ENCODE results near the gene ADAT3. TPM values are rescaled to one million over a fixed set of nuclear protein-coding genes. Genes with fewer than 3 reads are reported as not detected.

The ADAT3 gene
- polyA plus RNA-seq, 1 of the 3 experiments (the other 2 are of a cell fraction), result 2.8 TPM

GRCh38 chr19:1888385-1888784 lies 16.8 kb upstream of the ADAT3 start (continued):
- no peak for TF ChIP-seq PBX3 (IDR thresholded peaks at IDR 0.05)
- no peak for TF ChIP-seq SMC3 (IDR thresholded peaks at IDR 0.05; ENCODE audit: low read depth, low read length)
- TF ChIP-seq, protein P1, sequence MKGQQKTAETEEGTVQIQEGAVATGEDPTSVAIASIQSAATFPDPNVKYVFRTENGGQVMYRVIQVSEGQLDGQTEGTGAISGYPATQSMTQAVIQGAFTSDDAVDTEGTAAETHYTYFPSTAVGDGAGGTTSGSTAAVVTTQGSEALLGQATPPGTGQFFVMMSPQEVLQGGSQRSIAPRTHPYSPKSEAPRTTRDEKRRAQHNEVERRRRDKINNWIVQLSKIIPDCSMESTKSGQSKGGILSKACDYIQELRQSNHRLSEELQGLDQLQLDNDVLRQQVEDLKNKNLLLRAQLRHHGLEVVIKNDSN (IDR thresholded peaks at IDR 0.05; ENCODE audit: borderline replicate concordance, low read depth), result no peak
- TF ChIP-seq RXRA (IDR thresholded peaks at IDR 0.05; ENCODE audit: borderline replicate concordance, low read depth), result no peak
- no peak for TF ChIP-seq ZBTB33 (IDR thresholded peaks at IDR 0.05; ENCODE audit: borderline replicate concordance, low read depth)
- no peak for TF ChIP-seq MXI1 (IDR thresholded peaks at IDR 0.05; ENCODE audit: low read depth, low read length)
- TF ChIP-seq, protein P2, sequence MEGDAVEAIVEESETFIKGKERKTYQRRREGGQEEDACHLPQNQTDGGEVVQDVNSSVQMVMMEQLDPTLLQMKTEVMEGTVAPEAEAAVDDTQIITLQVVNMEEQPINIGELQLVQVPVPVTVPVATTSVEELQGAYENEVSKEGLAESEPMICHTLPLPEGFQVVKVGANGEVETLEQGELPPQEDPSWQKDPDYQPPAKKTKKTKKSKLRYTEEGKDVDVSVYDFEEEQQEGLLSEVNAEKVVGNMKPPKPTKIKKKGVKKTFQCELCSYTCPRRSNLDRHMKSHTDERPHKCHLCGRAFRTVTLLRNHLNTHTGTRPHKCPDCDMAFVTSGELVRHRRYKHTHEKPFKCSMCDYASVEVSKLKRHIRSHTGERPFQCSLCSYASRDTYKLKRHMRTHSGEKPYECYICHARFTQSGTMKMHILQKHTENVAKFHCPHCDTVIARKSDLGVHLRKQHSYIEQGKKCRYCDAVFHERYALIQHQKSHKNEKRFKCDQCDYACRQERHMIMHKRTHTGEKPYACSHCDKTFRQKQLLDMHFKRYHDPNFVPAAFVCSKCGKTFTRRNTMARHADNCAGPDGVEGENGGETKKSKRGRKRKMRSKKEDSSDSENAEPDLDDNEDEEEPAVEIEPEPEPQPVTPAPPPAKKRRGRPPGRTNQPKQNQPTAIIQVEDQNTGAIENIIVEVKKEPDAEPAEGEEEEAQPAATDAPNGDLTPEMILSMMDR (IDR thresholded peaks at IDR 0.05), result no peak

DNA sequence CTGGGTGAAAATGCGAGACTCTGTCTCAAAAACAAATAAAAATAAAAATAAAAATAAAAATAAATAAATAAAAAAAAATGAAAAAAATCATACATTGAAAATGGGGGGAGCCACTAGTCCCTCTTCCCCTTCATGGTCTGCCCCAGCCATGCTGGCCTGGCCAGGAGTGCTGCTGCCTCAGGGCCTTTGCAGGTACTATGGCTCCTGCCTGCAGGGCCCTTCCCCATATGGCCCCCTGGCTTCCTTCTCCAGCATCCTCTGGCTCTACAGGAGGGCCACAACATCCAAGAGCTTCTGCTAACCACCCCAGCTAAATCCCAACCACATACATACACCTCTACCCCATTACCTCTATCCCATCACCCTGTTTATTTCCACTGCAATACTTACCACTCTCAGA lies 15.3 kb upstream of the ADAT3 start:
- Histone ChIP-seq H3K4me2 (no peak overlapping the region), H3K4me3 (ENCODE audit: low read depth in 2 of 2, low read length in 1 of 2) (no peak overlapping the region), H3K9me2 (no peaks in the 10 kb centered on the region), H3K36me3 (replicated peaks in 1 of 2; ENCODE audit: control insufficient read depth in 1 of 2, insufficient read depth in 2 of 2, low read length in 1 of 2) (no peaks in the 10 kb centered on the region), H3K79me2 (ENCODE audit: insufficient read depth) (peaks cover 1% of the 10 kb centered on the region), H4K20me1 (ENCODE audit: insufficient read depth) (no peaks in the 10 kb centered on the region), H2AFZ (ENCODE audit: low read depth) (no peak overlapping the region), H3K27ac (ENCODE audit: low read depth in 2 of 2, low read length in 1 of 2) (no peak overlapping the region), H3F3A (replicated peaks; ENCODE audit: insufficient read depth) (no peaks in the 10 kb centered on the region), H3K9me3 (no peaks in the 10 kb centered on the region), H3K9ac (no peak overlapping the region), H3K4me1 (ENCODE audit: control insufficient read depth in 1 of 2, insufficient read depth in 2 of 2, low read depth in 1 of 2, low read length in 1 of 2) (no peaks in the 10 kb centered on the region), H3K27me3 (ENCODE audit: insufficient read depth) (no peaks in the 10 kb centered on the region)
- no peak for DNase-seq
- POLR2A ChIA-PET, result no interaction called here
- CTCF ChIA-PET, result interaction anchor here (3.5 kb wide), 1 partner anchor 8 kb away, joined by 11 read pairs; no protein-coding TSS in a partner anchor
- WGBS (ENCODE audit: low lambda C conversion rate), result 95% methylated on average over 1 of the region's 1 CpG
- TF ChIP-seq TEAD4 (IDR thresholded peaks at IDR 0.05; ENCODE audit: borderline replicate concordance, insufficient read depth), result no peak
- TF ChIP-seq PBX3 (IDR thresholded peaks at IDR 0.05), result no peak
- TF ChIP-seq RXRA (IDR thresholded peaks at IDR 0.05; ENCODE audit: borderline replicate concordance, low read depth), result no peak
- no peak for TF ChIP-seq TAF1 (IDR thresholded peaks at IDR 0.05; ENCODE audit: borderline replicate concordance, low read depth, low read length)
- TF ChIP-seq, protein P3, sequence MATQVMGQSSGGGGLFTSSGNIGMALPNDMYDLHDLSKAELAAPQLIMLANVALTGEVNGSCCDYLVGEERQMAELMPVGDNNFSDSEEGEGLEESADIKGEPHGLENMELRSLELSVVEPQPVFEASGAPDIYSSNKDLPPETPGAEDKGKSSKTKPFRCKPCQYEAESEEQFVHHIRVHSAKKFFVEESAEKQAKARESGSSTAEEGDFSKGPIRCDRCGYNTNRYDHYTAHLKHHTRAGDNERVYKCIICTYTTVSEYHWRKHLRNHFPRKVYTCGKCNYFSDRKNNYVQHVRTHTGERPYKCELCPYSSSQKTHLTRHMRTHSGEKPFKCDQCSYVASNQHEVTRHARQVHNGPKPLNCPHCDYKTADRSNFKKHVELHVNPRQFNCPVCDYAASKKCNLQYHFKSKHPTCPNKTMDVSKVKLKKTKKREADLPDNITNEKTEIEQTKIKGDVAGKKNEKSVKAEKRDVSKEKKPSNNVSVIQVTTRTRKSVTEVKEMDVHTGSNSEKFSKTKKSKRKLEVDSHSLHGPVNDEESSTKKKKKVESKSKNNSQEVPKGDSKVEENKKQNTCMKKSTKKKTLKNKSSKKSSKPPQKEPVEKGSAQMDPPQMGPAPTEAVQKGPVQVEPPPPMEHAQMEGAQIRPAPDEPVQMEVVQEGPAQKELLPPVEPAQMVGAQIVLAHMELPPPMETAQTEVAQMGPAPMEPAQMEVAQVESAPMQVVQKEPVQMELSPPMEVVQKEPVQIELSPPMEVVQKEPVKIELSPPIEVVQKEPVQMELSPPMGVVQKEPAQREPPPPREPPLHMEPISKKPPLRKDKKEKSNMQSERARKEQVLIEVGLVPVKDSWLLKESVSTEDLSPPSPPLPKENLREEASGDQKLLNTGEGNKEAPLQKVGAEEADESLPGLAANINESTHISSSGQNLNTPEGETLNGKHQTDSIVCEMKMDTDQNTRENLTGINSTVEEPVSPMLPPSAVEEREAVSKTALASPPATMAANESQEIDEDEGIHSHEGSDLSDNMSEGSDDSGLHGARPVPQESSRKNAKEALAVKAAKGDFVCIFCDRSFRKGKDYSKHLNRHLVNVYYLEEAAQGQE (IDR thresholded peaks at IDR 0.05; ENCODE audit: low read depth, low read length), result no peak
- no peak for TF ChIP-seq MEF2A (IDR thresholded peaks at IDR 0.05; ENCODE audit: borderline replicate concordance, low read depth)
- TF ChIP-seq NFIC (IDR thresholded peaks at IDR 0.05; ENCODE audit: borderline replicate concordance), result no peak
- TF ChIP-seq, protein P4, sequence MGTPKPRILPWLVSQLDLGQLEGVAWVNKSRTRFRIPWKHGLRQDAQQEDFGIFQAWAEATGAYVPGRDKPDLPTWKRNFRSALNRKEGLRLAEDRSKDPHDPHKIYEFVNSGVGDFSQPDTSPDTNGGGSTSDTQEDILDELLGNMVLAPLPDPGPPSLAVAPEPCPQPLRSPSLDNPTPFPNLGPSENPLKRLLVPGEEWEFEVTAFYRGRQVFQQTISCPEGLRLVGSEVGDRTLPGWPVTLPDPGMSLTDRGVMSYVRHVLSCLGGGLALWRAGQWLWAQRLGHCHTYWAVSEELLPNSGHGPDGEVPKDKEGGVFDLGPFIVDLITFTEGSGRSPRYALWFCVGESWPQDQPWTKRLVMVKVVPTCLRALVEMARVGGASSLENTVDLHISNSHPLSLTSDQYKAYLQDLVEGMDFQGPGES (IDR thresholded peaks at IDR 0.05; ENCODE audit: low read depth, low read length), result no peak
- no peak for TF ChIP-seq JUND (IDR thresholded peaks at IDR 0.05)
- TF ChIP-seq FOSL2 (IDR thresholded peaks at IDR 0.05; ENCODE audit: borderline replicate concordance, low read depth), result no peak
- TF ChIP-seq, protein P1 (IDR thresholded peaks at IDR 0.05; ENCODE audit: borderline replicate concordance, low read depth), result no peak
